PC-3 (cell line): ENCODE measurements around the gene PTGDS.

Source experiments
- EZH2 ChIP-seq: fragments of 300-600 bp; sonication (generic); IDR thresholded peaks from one replicate; pipeline ENCODE4 v1.6.1; 2017; ENCODE audit warnings: antibody characterized with exemption, mild to moderate bottlenecking, low read length; ENCODE audit not compliant: unreplicated experiment
- EZH2phosphoT487 ChIP-seq: fragments of 300-600 bp; sonication (generic); IDR thresholded peaks from 2 replicates; pipeline ENCODE4 v1.6.1; 2018; ENCODE audit warnings: mild to moderate bottlenecking, antibody characterized with exemption, low read length, borderline replicate concordance
- TF ChIP-seq, protein P1 (sequence below): fragments of 300-600 bp; sonication (generic); conservative IDR thresholded peaks from 2 replicates; pipeline ENCODE4 v1.5.1; 2017; ENCODE audit warnings: antibody characterized with exemption, low read depth, mild to moderate bottlenecking, low read length

DNA sequence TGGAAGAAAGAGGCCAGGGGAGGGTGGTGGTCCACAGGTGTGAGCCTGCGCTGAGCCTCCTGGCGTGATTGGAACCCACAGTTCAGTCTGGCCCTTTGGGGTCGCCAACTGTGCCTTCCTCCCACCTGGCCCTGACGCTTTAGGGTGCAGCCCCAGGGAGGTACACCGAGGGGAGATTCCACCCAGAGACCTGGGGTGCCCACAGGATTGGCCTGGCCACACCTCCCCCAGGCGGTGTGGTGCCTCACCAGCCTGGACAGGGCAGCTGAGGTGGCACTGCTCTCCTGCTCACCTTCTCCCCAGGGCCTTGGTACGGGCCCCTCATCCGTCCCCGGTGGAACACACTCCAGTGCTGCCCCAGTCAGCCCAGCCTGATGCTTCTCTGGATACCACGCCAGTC is 20.1 kb downstream of the PTGDS start:
- TF ChIP-seq, protein P1, sequence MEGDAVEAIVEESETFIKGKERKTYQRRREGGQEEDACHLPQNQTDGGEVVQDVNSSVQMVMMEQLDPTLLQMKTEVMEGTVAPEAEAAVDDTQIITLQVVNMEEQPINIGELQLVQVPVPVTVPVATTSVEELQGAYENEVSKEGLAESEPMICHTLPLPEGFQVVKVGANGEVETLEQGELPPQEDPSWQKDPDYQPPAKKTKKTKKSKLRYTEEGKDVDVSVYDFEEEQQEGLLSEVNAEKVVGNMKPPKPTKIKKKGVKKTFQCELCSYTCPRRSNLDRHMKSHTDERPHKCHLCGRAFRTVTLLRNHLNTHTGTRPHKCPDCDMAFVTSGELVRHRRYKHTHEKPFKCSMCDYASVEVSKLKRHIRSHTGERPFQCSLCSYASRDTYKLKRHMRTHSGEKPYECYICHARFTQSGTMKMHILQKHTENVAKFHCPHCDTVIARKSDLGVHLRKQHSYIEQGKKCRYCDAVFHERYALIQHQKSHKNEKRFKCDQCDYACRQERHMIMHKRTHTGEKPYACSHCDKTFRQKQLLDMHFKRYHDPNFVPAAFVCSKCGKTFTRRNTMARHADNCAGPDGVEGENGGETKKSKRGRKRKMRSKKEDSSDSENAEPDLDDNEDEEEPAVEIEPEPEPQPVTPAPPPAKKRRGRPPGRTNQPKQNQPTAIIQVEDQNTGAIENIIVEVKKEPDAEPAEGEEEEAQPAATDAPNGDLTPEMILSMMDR: no peak
- TF ChIP-seq EZH2: no peak
- TF ChIP-seq EZH2phosphoT487: no peak
